Fibroblast of skin of left biceps (primary cell): ENCODE data around the gene SCAPER.
"Not testable (repeated sequence)": the region's sequence is repeated elsewhere in the genome, so short reads cannot be mapped to it uniquely, and the experiment has no call there.

Source experiments
- DNase-seq, 2 experiments: peaks; one replicate each; pipeline ENCODE4 v3.0.0-alpha.2; 2013; ENCODE audit warnings: low read depth in 2 of 2

Gene SCAPER

GRCh38 chr15:76575679-76576078, 329.5 kb downstream of the SCAPER start:
- no peak for DNase-seq

- no peak for DNase-seq
Measured at GRCh38 chr15:76575274-76575673, 329.9 kb downstream of the SCAPER start.

- DNase-seq, result no peak
Measured at GRCh38 chr15:76572983-76573314, 332.2 kb downstream of the SCAPER start.

GRCh38 chr15:76566276-76566675, 338.9 kb downstream of the SCAPER start:
- DNase-seq, result peak; percentile 18 to 21

- DNase-seq, result no peak
Measured at GRCh38 chr15:76565366-76565765, 339.8 kb downstream of the SCAPER start.

- DNase-seq, result no peak
Measured at GRCh38 chr15:76555247-76555646, 349.9 kb downstream of the SCAPER start.

GRCh38 chr15:76553564-76553963, 351.6 kb downstream of the SCAPER start:
- no peak for DNase-seq

GRCh38 chr15:76553102-76553501, 352.0 kb downstream of the SCAPER start:
- DNase-seq, result no peak

- DNase-seq, result no peak
Measured at GRCh38 chr15:76546805-76547204, 358.3 kb downstream of the SCAPER start.

- DNase-seq, result no peak
Measured at GRCh38 chr15:76533995-76534394, 371.1 kb downstream of the SCAPER start.

- DNase-seq, result no peak
Measured at GRCh38 chr15:76533060-76533820, 371.9 kb downstream of the SCAPER start.

- peak; percentile 16 to 32 for DNase-seq
Measured at GRCh38 chr15:76529911-76530310, 375.2 kb downstream of the SCAPER start.

GRCh38 chr15:76526111-76526510, 379.0 kb downstream of the SCAPER start:
- DNase-seq, result no peak

GRCh38 chr15:76517910-76518309, 387.2 kb downstream of the SCAPER start:
- no peak for DNase-seq

GRCh38 chr15:76514282-76514681, 390.9 kb downstream of the SCAPER start:
- no peak for DNase-seq

- DNase-seq, result no peak
Measured at GRCh38 chr15:76512971-76513370, 392.2 kb downstream of the SCAPER start.

- not testable (repeated sequence) for DNase-seq
Measured at GRCh38 chr15:76510663-76511062, 394.5 kb downstream of the SCAPER start.

GRCh38 chr15:76503804-76504203, 401.3 kb downstream of the SCAPER start:
- no peak for DNase-seq

GRCh38 chr15:76503121-76503520, 402.0 kb downstream of the SCAPER start:
- no peak for DNase-seq

GRCh38 chr15:76502678-76503077, 402.5 kb downstream of the SCAPER start:
- no peak for DNase-seq

- not testable (repeated sequence) for DNase-seq
Measured at GRCh38 chr15:76502185-76502584, 403.0 kb downstream of the SCAPER start.

- no peak for DNase-seq
Measured at GRCh38 chr15:76501726-76502125, 403.4 kb downstream of the SCAPER start.

- DNase-seq, result no peak
Measured at GRCh38 chr15:76501011-76501410, 404.1 kb downstream of the SCAPER start.

GRCh38 chr15:76495487-76495886, 409.7 kb downstream of the SCAPER start:
- no peak for DNase-seq
